GM18951 (cell line): ENCODE data around the gene IFNAR1.

Source experiments
- POLR2A ChIP-seq: IDR thresholded peaks from 4 replicates; pipeline ENCODE4 v1.6.1; 2011; ENCODE audit warnings: mild to moderate bottlenecking; ENCODE audit not compliant: insufficient read length, insufficient read depth; ENCODE audit errors: extremely low read depth
- in situ Hi-C: fragments of 300-500 bp; cut with MboI; formaldehyde crosslinking; loops from one replicate; pipeline ENCODE4 v1.12.0; 2022; ENCODE audit warnings: low sequenced_read_pairs, mixed read lengths, inconsistent platforms; ENCODE audit not compliant: unreplicated experiment

IFNAR1 gene

GRCh38 chr21:33299181-33299752, 25.5 kb upstream of the IFNAR1 start:
- peak; percentile 35 for TF ChIP-seq POLR2A
- in situ Hi-C loops: no loop called here

GRCh38 chr21:33300701-33301631, 23.8 kb upstream of the IFNAR1 start:
- in situ Hi-C loops: no loop called here
- TF ChIP-seq POLR2A: no peak

GRCh38 chr21:33301632-33302002, 23.2 kb upstream of the IFNAR1 start:
- in situ Hi-C loops: no loop called here
- TF ChIP-seq POLR2A: no peak

GRCh38 chr21:33302055-33302454, 22.7 kb upstream of the IFNAR1 start:
- in situ Hi-C loops: no loop called here
- TF ChIP-seq POLR2A: no peak

- in situ Hi-C loops: no loop called here
- TF ChIP-seq POLR2A: no peak
Measured at GRCh38 chr21:33302796-33303195, 22.0 kb upstream of the IFNAR1 start.

- in situ Hi-C loops: no loop called here
- no peak for TF ChIP-seq POLR2A
Measured at GRCh38 chr21:33305344-33305671, 19.5 kb upstream of the IFNAR1 start.

- in situ Hi-C loops: no loop called here
Measured at GRCh38 chr21:33305938-33306337, 18.8 kb upstream of the IFNAR1 start.

GRCh38 chr21:33308586-33309490, 15.9 kb upstream of the IFNAR1 start:
- in situ Hi-C loops: no loop called here
- TF ChIP-seq POLR2A: no peak

More at GRCh38 chr21:33305938-33306337, 18.8 kb upstream of the IFNAR1 start:
- no peak for TF ChIP-seq POLR2A

GRCh38 chr21:33309778-33310177, 15.0 kb upstream of the IFNAR1 start:
- in situ Hi-C loops: no loop called here
- TF ChIP-seq POLR2A: no peak

GRCh38 chr21:33312121-33312520, 12.6 kb upstream of the IFNAR1 start:
- in situ Hi-C loops: no loop called here
- no peak for TF ChIP-seq POLR2A

GRCh38 chr21:33313183-33313582, 11.6 kb upstream of the IFNAR1 start:
- no peak for TF ChIP-seq POLR2A
- in situ Hi-C loops: no loop called here

- in situ Hi-C loops: no loop called here
- no peak for TF ChIP-seq POLR2A
Measured at GRCh38 chr21:33313611-33314010, 11.2 kb upstream of the IFNAR1 start.

- in situ Hi-C loops: no loop called here
- no peak for TF ChIP-seq POLR2A
Measured at GRCh38 chr21:33314111-33314510, 10.7 kb upstream of the IFNAR1 start.
